Cardiac muscle cell (in vitro differentiated cells and primary cell): ENCODE measurements around the gene PRKCB. TPM values are rescaled to one million over a fixed set of nuclear protein-coding genes. Genes with fewer than 3 reads are reported as not detected.

ENCODE experiments used
- DNase-seq, 2 donors: peaks; one replicate each; pipeline versions ENCODE4 v3.0.0 to v3.0.0-alpha.2; 2010 to 2017; ENCODE audit warnings: low read depth in 1 of 2, low spot score in 1 of 2
- H3K27ac ChIP-seq: fragments of 200-600 bp; sonication (generic); 2 replicates; pipeline ENCODE4 v1.5.1; 2016
- H3K27me3 ChIP-seq: fragments of 200-600 bp; sonication (generic); 2 replicates; pipeline ENCODE4 v1.6.0; 2016; ENCODE audit warnings: control low read depth
- H3K36me3 ChIP-seq: fragments of 200-600 bp; sonication (generic); 2 replicates; pipeline ENCODE4 v1.5.1; 2016; ENCODE audit warnings: control low read depth
- H3K4me1 ChIP-seq: fragments of 200-600 bp; sonication (generic); 2 replicates; pipeline ENCODE4 v1.8.1; 2017; ENCODE audit warnings: low read depth, mild to moderate bottlenecking, mixed run types
- H3K4me3 ChIP-seq: fragments of 200-600 bp; sonication (generic); 2 replicates; pipeline ENCODE4 v1.5.1; 2016; ENCODE audit warnings: mild to moderate bottlenecking
- H3K9me3 ChIP-seq: fragments of 200-600 bp; sonication (generic); 2 replicates; pipeline ENCODE4 v1.5.1; 2017; ENCODE audit warnings: low read depth, mild to moderate bottlenecking, control low read depth
- CTCF ChIP-seq: IDR thresholded peaks from 2 replicates; pipeline ENCODE4 v1.5.1; 2012; ENCODE audit warnings: low read depth, mild to moderate bottlenecking, low read length
- polyA plus RNA-seq: library from polyadenylated mRNA; unstranded; fragments of >200 nt; fragmentation: Nextera tagmentation; extraction: Ambion mirVana; gene quantifications from 2 replicates; pipeline ENCODE4 v1.2.1, GENCODE V29; 2016
- total RNA-seq: library from RNA; depleted of rRNA; stranded (reverse); fragments of >200 nt; gene quantifications from 2 replicates; pipeline ENCODE4 v1.2.3, GENCODE V29; 2016

The PRKCB gene
- total and polyA plus RNA-seq, 2 experiments from 2014 or later = 0.66 to 1.5 TPM

DNA sequence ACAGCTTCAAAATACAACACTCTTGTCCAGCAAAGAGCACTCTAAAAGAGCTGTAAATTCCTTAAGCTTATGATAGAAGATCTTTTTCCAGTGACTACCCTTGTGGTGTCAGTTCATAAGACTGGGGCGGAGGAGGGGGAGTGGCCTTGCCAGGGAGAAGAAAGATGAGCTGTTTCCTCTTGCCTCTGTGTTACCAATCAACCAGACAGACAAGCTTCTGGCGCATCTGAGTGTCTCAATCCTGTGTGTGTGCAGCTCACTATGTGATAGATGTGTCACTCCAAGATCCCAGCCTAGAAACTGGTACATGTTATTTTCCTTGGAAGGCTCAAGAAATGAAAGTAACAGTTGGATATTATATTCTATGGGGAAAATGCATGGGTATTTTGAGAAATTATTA is 253.0 kb downstream of the PRKCB start:
- no peak overlapping the region for H3K4me3 ChIP-seq
- no peaks in the 10 kb centered on the region for H3K9me3 ChIP-seq
- H3K27ac ChIP-seq = no peak overlapping the region
- H3K4me1 ChIP-seq = peaks cover 9% of the 10 kb centered on the region
- DNase-seq = no peak
- no peaks in the 10 kb centered on the region for H3K36me3 ChIP-seq
- H3K27me3 ChIP-seq = no peaks in the 10 kb centered on the region
- no peak for TF ChIP-seq CTCF

GRCh38 chr16:24091125-24091524 is 255.3 kb downstream of the PRKCB start:
- Histone ChIP-seq H3K27ac (no peak overlapping the region), H3K4me3 (no peak overlapping the region), H3K9me3 (no peaks in the 10 kb centered on the region), H3K27me3 (no peaks in the 10 kb centered on the region), H3K36me3 (no peaks in the 10 kb centered on the region), H3K4me1 (peaks cover 12% of the 10 kb centered on the region)
- no peak for DNase-seq
- TF ChIP-seq CTCF = no peak

- no peak for DNase-seq
- peaks cover 9% of the 10 kb centered on the region for H3K4me1 ChIP-seq
- no peak for TF ChIP-seq CTCF
- H3K4me3 ChIP-seq = no peak overlapping the region
- H3K9me3 ChIP-seq = no peaks in the 10 kb centered on the region
- H3K36me3 ChIP-seq = no peaks in the 10 kb centered on the region
- no peak overlapping the region for H3K27ac ChIP-seq
- no peaks in the 10 kb centered on the region for H3K27me3 ChIP-seq
These were observed 257.3 kb downstream of the PRKCB start for GRCh38 chr16:24093049-24093448.

DNA sequence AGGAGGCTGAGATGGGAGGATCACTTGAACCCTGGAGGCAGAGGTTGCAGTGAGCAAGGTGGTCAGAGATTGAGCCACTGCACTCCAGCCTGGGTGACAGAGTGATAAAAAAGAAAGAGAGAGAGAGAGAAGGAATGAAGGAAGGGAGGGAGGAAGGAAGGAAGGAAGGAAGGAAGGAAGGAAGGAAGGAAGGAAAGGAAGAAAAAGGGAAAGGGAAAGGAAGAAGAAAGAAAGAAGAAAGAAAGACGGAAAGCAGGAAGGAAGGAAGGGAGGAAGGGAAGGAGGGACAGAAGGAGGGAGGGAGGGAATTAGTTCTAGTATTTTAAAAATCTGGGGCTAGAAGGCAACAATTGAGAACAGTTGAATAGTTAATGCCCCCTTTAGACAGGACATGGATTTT is 258.9 kb downstream of the PRKCB start:
- Histone ChIP-seq H3K36me3 (no peaks in the 10 kb centered on the region), H3K27me3 (no peaks in the 10 kb centered on the region), H3K9me3 (no peaks in the 10 kb centered on the region), H3K27ac (no peak overlapping the region), H3K4me1 (peaks cover 6% of the 10 kb centered on the region), H3K4me3 (no peak overlapping the region)
- DNase-seq = no peak
- TF ChIP-seq CTCF = no peak

GRCh38 chr16:24098896-24099295 is 263.1 kb downstream of the PRKCB start:
- TF ChIP-seq CTCF = no peak
- H3K9me3 ChIP-seq = no peaks in the 10 kb centered on the region
- H3K27ac ChIP-seq = no peak overlapping the region
- no peaks in the 10 kb centered on the region for H3K36me3 ChIP-seq
- H3K4me3 ChIP-seq = no peak overlapping the region
- peaks cover 1% of the 10 kb centered on the region for H3K4me1 ChIP-seq
- H3K27me3 ChIP-seq = no peaks in the 10 kb centered on the region
- DNase-seq = no peak

GRCh38 chr16:24101431-24101830 is 265.6 kb downstream of the PRKCB start:
- Histone ChIP-seq H3K36me3 (no peaks in the 10 kb centered on the region), H3K27me3 (no peaks in the 10 kb centered on the region), H3K27ac (no peak overlapping the region), H3K4me3 (no peak overlapping the region), H3K9me3 (no peaks in the 10 kb centered on the region), H3K4me1 (no peaks in the 10 kb centered on the region)
- TF ChIP-seq CTCF = no peak
- no peak for DNase-seq
